GM12873 (cell line): ENCODE results near the gene UBE2R2.

Experiments
- TF ChIP-seq, protein P1 (sequence below): IDR thresholded peaks from 2 replicates; pipeline ENCODE4 v1.5.1; 2012; ENCODE audit warnings: low read depth, mild to moderate bottlenecking, moderate library complexity, low read length, control low read depth; ENCODE audit not compliant: insufficient read depth; ENCODE audit errors: missing control alignments

UBE2R2 gene

DNA sequence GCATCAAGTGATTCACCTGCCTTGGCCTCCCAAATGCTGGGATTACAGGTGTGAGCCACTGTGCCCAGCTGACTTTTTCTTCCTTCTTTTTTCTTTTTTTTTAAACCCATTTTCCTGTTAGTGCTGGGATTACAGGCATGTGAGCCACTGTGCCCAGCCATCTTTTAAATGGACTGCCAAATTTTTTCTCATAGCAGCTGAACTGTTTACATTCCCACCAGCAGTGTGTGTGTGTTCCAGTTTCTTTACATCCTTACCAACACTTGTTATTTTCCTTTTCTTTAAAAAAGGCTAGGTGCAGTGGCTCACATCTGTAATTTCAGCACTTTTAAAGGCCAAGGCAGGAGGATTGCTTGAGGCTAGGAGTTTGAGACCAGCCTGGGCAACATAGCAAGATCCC is 76.9 kb downstream of the UBE2R2 start:
- TF ChIP-seq, protein P1, sequence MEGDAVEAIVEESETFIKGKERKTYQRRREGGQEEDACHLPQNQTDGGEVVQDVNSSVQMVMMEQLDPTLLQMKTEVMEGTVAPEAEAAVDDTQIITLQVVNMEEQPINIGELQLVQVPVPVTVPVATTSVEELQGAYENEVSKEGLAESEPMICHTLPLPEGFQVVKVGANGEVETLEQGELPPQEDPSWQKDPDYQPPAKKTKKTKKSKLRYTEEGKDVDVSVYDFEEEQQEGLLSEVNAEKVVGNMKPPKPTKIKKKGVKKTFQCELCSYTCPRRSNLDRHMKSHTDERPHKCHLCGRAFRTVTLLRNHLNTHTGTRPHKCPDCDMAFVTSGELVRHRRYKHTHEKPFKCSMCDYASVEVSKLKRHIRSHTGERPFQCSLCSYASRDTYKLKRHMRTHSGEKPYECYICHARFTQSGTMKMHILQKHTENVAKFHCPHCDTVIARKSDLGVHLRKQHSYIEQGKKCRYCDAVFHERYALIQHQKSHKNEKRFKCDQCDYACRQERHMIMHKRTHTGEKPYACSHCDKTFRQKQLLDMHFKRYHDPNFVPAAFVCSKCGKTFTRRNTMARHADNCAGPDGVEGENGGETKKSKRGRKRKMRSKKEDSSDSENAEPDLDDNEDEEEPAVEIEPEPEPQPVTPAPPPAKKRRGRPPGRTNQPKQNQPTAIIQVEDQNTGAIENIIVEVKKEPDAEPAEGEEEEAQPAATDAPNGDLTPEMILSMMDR: no peak

DNA sequence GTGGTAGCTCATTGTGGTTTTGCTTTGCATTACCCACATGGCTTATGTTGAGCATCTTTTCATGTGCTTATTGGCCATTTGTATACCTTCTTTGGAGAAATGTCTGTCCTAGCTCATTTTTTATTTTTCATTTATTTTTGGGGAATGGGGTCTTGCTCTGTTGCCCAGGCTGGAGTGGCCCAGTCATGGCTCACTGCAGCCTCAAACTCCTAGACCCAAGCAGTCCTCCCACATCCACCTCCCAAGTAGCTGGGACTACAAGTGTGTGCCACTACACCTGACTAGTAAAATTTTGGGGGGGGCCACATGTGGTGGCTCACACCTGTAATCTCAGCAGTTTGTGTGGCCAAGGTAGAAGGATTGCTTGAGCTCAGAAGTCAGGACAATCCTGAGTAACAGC is 77.4 kb downstream of the UBE2R2 start:
- TF ChIP-seq, protein P1: no peak

DNA sequence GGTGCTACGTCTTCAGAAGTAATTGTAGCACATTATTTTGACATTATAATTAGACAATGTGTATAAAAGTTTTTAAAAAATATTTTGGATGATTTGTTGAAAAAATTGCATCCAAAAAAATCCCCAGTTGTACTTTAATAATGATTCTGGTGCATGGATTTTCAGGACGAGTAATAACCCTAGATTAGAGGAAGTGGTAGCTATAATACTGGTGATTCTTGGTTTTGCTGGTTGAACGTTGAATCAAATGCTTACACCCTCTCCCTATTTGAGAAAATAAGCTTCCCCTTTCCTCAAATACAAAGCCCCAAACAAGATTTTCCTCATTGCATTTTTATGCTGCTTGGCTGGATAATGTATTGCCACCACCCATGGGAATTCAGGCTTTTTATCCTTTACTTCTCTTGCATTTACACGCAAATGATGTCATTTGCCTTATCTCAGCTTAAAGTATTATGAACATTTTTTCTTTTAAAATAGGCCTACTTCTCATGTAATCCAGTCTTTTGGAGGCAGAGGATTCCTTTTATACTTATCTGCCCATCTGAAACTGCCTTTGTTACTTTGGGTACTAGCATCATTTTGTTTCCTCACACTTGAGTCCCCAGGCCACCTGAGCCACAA is 86.3 kb downstream of the UBE2R2 start:
- TF ChIP-seq, protein P1: no peak

DNA sequence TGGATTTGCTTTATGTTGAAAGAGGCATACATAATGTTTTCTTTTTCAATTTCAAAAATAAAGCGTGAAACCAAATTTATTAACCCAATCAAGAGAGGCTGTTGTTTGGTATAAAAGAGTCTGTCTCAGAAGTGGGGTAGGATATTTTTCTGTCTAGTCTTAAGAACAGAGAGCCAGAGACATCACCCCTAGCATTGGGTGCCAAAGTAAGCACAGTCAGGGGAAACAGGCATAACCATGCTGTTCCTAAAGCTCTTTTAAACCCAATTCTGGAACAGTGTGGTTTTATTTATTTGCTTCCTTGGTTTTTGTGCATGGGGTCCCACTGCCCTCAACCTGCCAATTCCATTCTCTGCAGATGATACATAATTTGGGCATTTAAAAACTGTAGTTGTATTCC is 88.2 kb downstream of the UBE2R2 start:
- TF ChIP-seq, protein P1: no peak

DNA sequence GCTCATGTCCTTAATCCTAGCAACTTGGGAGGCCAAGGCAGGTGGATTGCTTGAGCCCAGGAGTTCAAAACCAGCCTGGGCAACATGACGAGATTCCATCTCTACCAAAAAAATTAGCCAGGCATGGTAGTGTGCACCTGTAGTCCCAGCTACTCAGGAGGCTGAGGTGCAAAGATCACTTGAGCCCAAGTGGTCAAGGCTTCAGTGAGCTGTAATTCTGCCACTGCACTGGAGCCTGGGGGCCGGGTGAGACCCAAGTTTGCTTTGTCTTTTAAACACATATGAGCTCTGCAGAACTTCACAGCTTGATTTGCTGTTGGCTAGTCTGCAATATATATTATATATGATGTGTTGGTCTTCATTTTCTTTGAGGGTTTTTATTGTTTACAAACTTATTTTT is 89.8 kb downstream of the UBE2R2 start:
- TF ChIP-seq, protein P1: no peak

DNA sequence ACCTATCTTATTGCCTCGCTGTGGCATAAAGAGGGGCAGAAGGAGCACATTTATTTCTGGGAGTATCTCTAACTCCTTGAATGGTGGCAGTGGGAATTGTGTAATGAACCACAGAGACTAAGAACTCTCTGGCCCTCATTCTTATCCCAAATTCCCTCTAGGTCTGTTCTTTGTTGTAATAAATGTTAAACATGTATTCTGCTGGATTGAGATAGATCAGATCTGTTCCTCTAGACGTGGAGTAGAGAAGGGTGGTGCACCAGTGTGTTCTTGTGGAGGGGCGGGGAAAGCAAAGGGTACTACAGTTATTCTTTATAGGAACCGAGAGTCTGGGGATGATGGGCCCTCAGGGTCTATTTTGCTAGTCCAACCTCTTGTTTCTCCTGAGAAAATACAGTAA is 90.4 kb downstream of the UBE2R2 start:
- TF ChIP-seq, protein P1: no peak

DNA sequence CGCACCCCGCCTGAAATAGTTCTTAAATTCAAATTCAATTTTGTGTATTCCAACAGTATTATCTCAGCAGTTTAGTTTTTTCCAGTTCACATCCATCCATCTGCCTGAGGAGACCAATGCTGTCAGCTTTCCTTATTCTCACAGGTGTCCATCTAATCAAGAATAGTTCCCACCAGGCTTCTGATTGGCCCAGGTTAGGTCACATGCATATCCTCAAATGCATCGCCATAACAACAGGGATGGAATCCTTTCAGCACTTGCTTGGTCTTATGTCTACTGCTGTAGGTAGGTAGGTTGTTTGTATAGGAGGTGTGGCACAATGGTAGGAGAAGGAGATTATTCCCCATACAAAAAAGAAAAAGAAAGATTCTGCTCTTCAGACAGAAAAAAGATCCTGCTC is 91.2 kb downstream of the UBE2R2 start:
- TF ChIP-seq, protein P1: no peak
